H1 (cell line): ENCODE data around the gene TTC39A. TPM values are rescaled to one million over a fixed set of nuclear protein-coding genes. Genes with fewer than 3 reads are reported as not detected.

Source experiments
- CBX8 ChIP-seq: fragments of 300-800, 300-1000 bp; sonication (generic); IDR thresholded peaks from 2 replicates; pipeline ENCODE4 v1.7.1; 2016; ENCODE audit warnings: low read depth, low read length, borderline replicate concordance
- CTBP2 ChIP-seq: IDR thresholded peaks from 2 replicates; pipeline ENCODE4 v1.7.0; 2011; ENCODE audit warnings: borderline replicate concordance, mild to moderate bottlenecking, moderate library complexity, mixed read lengths, low read length; ENCODE audit not compliant: insufficient read depth, insufficient read length
- EP300 ChIP-seq, 2 experiments: IDR thresholded peaks; 1 replicate in 1 of 2; 2 replicates in 1 of 2; pipeline ENCODE4 v1.6.1; 2011 to 2012; ENCODE audit warnings: low read depth in 2 of 2, low read length in 2 of 2, mild to moderate bottlenecking in 2 of 2, borderline replicate concordance in 1 of 2, inconsistent platforms in 1 of 2, moderate library complexity in 1 of 2
- PHF8 ChIP-seq: fragments of 200-600 bp; sonication (generic); conservative IDR thresholded peaks from 2 replicates; pipeline ENCODE4 v1.7.1; 2012; ENCODE audit warnings: low read depth, mild to moderate bottlenecking, inconsistent platforms, low read length, moderate library complexity
- RNF2 ChIP-seq: fragments of 200-900, 300-1000 bp; sonication (generic); IDR thresholded peaks from 2 replicates; pipeline ENCODE4 v1.7.1; 2016; ENCODE audit warnings: borderline replicate concordance, low read depth, mild to moderate bottlenecking, antibody characterized with exemption, low read length; ENCODE audit not compliant: poor library complexity, severe bottlenecking; ENCODE audit errors: missing control alignments
- polyA plus RNA-seq, 7 experiments: library from polyadenylated mRNA; depleted of rRNA in 3 of 7; stranded (reverse) in 5 of 7; unstranded in 2 of 7; fragments of >200 nt in 5 of 7; fragments of 200-250 nt in 2 of 7; gene quantifications; 1 replicate in 5 of 7; 2 replicates in 1 of 7; 4 replicates in 1 of 7; pipeline versions ENCODE4 v1.2.1 to v1.2.3, GENCODE V29; 2011 to 2013; ENCODE audit warnings: missing spikeins in 2 of 7, mixed read lengths in 2 of 7
- total RNA-seq: library from RNA; stranded (reverse); fragmentation: NEBNext Ultra II Directional; extraction: Animal tissue kit (Norgen Biotek cat#: 25700); gene quantifications from 2 replicates; pipeline ENCODE4 v1.2.1, GENCODE V29; 2021
- TF ChIP-seq, protein P1 (sequence below): IDR thresholded peaks from 2 replicates; pipeline ENCODE4 v1.6.1; 2012; ENCODE audit warnings: inconsistent platforms

The TTC39A gene
- total and polyA plus RNA-seq, 2 of the 8 experiments (the other 6 are each of a cell fraction or from before 2014, with no cell fraction given), result 5.5 to 5.8 TPM

GRCh38 chr1:51266791-51267190, 63.6 kb downstream of the TTC39A start (continued):
- TF ChIP-seq CTBP2 (no peak), PHF8 (no peak), RNF2 (no peak), CBX8 (no peak), EP300 (IDR thresholded peaks at IDR 0.05; ENCODE audit: borderline replicate concordance in 1 of 2, low read depth in 2 of 2, low read length in 2 of 2) (no peak)
- TF ChIP-seq, protein P1, sequence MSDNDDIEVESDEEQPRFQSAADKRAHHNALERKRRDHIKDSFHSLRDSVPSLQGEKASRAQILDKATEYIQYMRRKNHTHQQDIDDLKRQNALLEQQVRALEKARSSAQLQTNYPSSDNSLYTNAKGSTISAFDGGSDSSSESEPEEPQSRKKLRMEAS, result no peak
- TF ChIP-seq, all 59 proteins: peak for 0
